Endothelial cell of umbilical vein (primary cell): Measurements from ENCODE around the gene CASD1. TPM values are rescaled to one million over a fixed set of nuclear protein-coding genes. Genes with fewer than 3 reads are reported as not detected.
A peak's percentile ranks its signal among the peaks of the same experiment; 100 is the strongest.

Source experiments
- BruUV-seq: library from RNA; stranded (reverse); fragments of 400-500 nt; replicated peaks from 2 replicates; lab custom pipeline; 2021; lab: Mats Ljungman, UMichigan
- CTCF ChIA-PET: fragments of 300-600, 350-600 bp; sonication (Branson Sonifier 250); formaldehyde crosslinking; loops from one replicate; lab custom pipeline; 2021; ENCODE audit warnings: antibody characterized with exemption, inconsistent platforms; lab: Charles Lee
- POLR2A ChIA-PET: fragments of 300-600, 350-600 bp; sonication (Branson Sonifier 250); formaldehyde crosslinking; loops from one replicate; lab custom pipeline; 2021; ENCODE audit warnings: antibody characterized with exemption, inconsistent platforms; lab: Charles Lee
- DNase-seq: peaks from one replicate; pipeline ENCODE4 v3.0.0-alpha.2; 2011; ENCODE audit warnings: low read depth, low spot score
- FAIRE-seq: peaks from 2 replicates; lab custom pipeline; 2011; peaks lifted over from hg19 to GRCh38; lab: Jason Lieb, UNC
- H2AFZ ChIP-seq: 2 replicates; pipeline ENCODE4 v1.6.0; 2012; ENCODE audit warnings: low read depth, low read length, control low read depth, inconsistent platforms
- H3K27ac ChIP-seq: 2 replicates; pipeline ENCODE4 v1.5.1; 2011; ENCODE audit warnings: low read depth, mild to moderate bottlenecking, control low read depth, low read length, moderate library complexity; ENCODE audit not compliant: insufficient read depth
- H3K27me3 ChIP-seq, 2 experiments: 2 replicates each; pipeline versions ENCODE4 v1.6.0 to v1.6.1; 2011; ENCODE audit warnings: low read length in 2 of 2, mixed read lengths in 1 of 2; ENCODE audit not compliant: control insufficient read depth in 2 of 2, insufficient read depth in 2 of 2
- H3K36me3 ChIP-seq, 2 experiments: 2 replicates in 1 of 2; 3 replicates in 1 of 2; pipeline ENCODE4 v1.5.1; 2011; ENCODE audit warnings: low read length in 2 of 2, mild to moderate bottlenecking in 1 of 2, moderate library complexity in 1 of 2; ENCODE audit not compliant: control insufficient read depth in 2 of 2, insufficient read depth in 2 of 2; ENCODE audit errors: extremely low read depth in 1 of 2
- H3K4me1 ChIP-seq: 3 replicates; pipeline ENCODE4 v1.5.1; 2011; ENCODE audit warnings: mild to moderate bottlenecking, low read length; ENCODE audit not compliant: control insufficient read depth, insufficient read depth; ENCODE audit errors: extremely low read depth
- H3K4me2 ChIP-seq: 2 replicates; pipeline ENCODE4 v1.6.1; 2011; ENCODE audit warnings: low read length, control low read depth, mixed read lengths; ENCODE audit not compliant: insufficient read depth
- H3K4me3 ChIP-seq, 3 experiments: fragments of 200-600 bp in 1 of 3; sonication (generic), shearing (Covaris generic) in 1 of 3; replicated peaks in 1 of 3; 2 replicates each; pipeline ENCODE4 v1.5.1; 2011 to 2016; ENCODE audit warnings: control low read depth in 3 of 3, low read length in 3 of 3, mild to moderate bottlenecking in 2 of 3, inconsistent platforms in 1 of 3, low read depth in 1 of 3, moderate library complexity in 1 of 3; ENCODE audit not compliant: insufficient read depth in 1 of 3
- H3K79me2 ChIP-seq: 2 replicates; pipeline ENCODE4 v1.6.0; 2012; ENCODE audit warnings: low read length, inconsistent platforms; ENCODE audit not compliant: control insufficient read depth, insufficient read depth
- H3K9ac ChIP-seq: replicated peaks from 2 replicates; pipeline ENCODE3; 2011; ENCODE audit warnings: low read length, control low read depth; ENCODE audit not compliant: insufficient read depth; ENCODE audit errors: extremely low read depth
- H3K9me1 ChIP-seq: replicated peaks from 3 replicates; pipeline ENCODE4 v1.6.0; 2011; ENCODE audit warnings: mild to moderate bottlenecking, low read length; ENCODE audit not compliant: control insufficient read depth, insufficient read depth; ENCODE audit errors: extremely low read depth
- H3K9me3 ChIP-seq: replicated peaks from 2 replicates; pipeline ENCODE4 v1.5.1; 2012; ENCODE audit warnings: low read length, inconsistent platforms; ENCODE audit not compliant: control insufficient read depth, insufficient read depth
- H4K20me1 ChIP-seq: replicated peaks from 2 replicates; pipeline ENCODE3; 2011; ENCODE audit warnings: mild to moderate bottlenecking, low read length; ENCODE audit not compliant: control insufficient read depth, insufficient read depth; ENCODE audit errors: extremely low read depth
- FOS ChIP-seq: IDR thresholded peaks from 2 replicates; pipeline ENCODE4 v1.6.1; 2011; ENCODE audit warnings: mild to moderate bottlenecking, low read length, moderate library complexity, borderline replicate concordance; ENCODE audit not compliant: insufficient read depth
- GATA2 ChIP-seq: IDR thresholded peaks from 2 replicates; pipeline ENCODE4 v1.7.0; 2011; ENCODE audit warnings: low read depth, mild to moderate bottlenecking, moderate library complexity, mixed read lengths, low read length; ENCODE audit not compliant: insufficient read length, insufficient read depth
- JUN ChIP-seq: IDR thresholded peaks from 2 replicates; pipeline ENCODE4 v1.6.1; 2011; ENCODE audit warnings: borderline replicate concordance, low read depth; ENCODE audit not compliant: insufficient read length, insufficient read depth
- POLR2A ChIP-seq: IDR thresholded peaks from 2 replicates; pipeline ENCODE4 v1.6.1; 2012; ENCODE audit warnings: low read depth, mild to moderate bottlenecking, control low read depth, low read length
- POLR2AphosphoS5 ChIP-seq: IDR thresholded peaks from 2 replicates; pipeline ENCODE4 v1.6.1; 2012; ENCODE audit warnings: low read depth, mild to moderate bottlenecking, control low read depth, low read length, moderate library complexity; ENCODE audit not compliant: insufficient read depth
- dilution Hi-C: fragments of 300-500 bp; cut with MboI; formaldehyde crosslinking; loops from one replicate; pipeline ENCODE4 v1.15.0; 2019; ENCODE audit warnings: low sequenced_read_pairs; ENCODE audit not compliant: extremely low pct_ligation_motif_present
- intact Hi-C: fragments of 100-400 bp; cut with micrococcal nuclease; formaldehyde crosslinking; loops from one replicate; pipeline ENCODE4 v1.10.0; 2022
- polyA plus RNA-seq, 4 experiments: library from polyadenylated mRNA; depleted of rRNA in 3 of 4; stranded (reverse) in 3 of 4; unstranded in 1 of 4; fragments of >200 nt; gene quantifications; 2 replicates each; pipeline versions ENCODE4 v1.2.1 to v1.2.3, GENCODE V29; 2011 to 2012; ENCODE audit warnings: missing spikeins in 1 of 4
- total RNA-seq: library from RNA; stranded (reverse); gene quantifications from 2 replicates; pipeline ENCODE4 v1.2.3, GENCODE V29; 2021
- TF ChIP-seq, protein P1 (sequence below), 2 donors: IDR thresholded peaks; 1 replicate in 1 of 2; 2 replicates in 1 of 2; pipeline ENCODE4 v1.5.1; 2011; ENCODE audit warnings: low read length in 2 of 2, mild to moderate bottlenecking in 2 of 2, moderate library complexity in 2 of 2, control low read depth in 1 of 2, inconsistent platforms in 1 of 2, low read depth in 1 of 2; ENCODE audit not compliant: insufficient read depth in 1 of 2; ENCODE audit errors: extremely low read depth in 1 of 2

CASD1 gene
- total and polyA plus RNA-seq, 2 donors (not counting 3 experiments of a cell fraction or from before 2014, with no cell fraction given) = 8.6 to 16.0 TPM

DNA sequence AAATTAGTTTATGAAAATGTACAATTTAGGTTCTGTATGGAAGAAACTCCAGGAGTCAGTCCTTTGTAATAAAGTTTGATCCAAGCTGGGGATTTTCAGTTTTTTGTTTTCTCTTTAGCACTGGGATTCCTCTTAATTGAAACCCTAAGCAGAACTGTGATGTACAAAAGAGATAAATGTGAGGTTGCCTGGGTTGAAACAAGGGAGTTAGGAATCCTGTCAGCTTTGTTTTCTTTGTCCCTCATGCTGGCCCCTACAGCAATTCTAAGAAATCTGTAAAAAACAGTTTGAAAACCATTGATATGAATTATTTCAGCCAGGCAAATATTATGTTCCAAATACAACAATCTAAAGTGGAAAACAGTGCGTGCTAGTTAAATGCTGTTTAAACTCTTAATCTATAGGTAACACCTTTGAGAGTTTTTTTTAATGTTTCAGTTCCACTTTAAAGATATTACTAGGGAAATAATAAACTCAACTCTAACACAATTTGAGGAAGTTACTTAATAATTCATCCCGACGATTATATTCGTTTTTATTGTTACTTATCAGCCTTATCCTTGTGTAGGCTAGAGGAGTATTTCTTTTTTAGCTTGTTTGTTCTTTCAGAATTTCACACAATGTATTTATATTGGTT lies 81.0 kb downstream of the CASD1 start:
- no peaks in the 10 kb centered on the region for H3K79me2 ChIP-seq
- no peaks in the 10 kb centered on the region for H3K27me3 ChIP-seq
- ChIA-PET CTCF (no interaction called here), POLR2A (no interaction called here)
- no TSS peak for BruUV-seq
- intact Hi-C loops = no loop called here
- no peaks in the 10 kb centered on the region for H3K9me1 ChIP-seq
- H2AFZ ChIP-seq = no peak overlapping the region
- no peaks in the 10 kb centered on the region for H3K9me3 ChIP-seq
- no peaks in the 10 kb centered on the region for H3K36me3 ChIP-seq
- DNase-seq (peak; percentile 22), FAIRE-seq (no peak)
- no peaks in the 10 kb centered on the region for H3K4me1 ChIP-seq
- H3K27ac ChIP-seq = no peak overlapping the region
- no peak overlapping the region for H3K9ac ChIP-seq
- no peak overlapping the region for H3K4me3 ChIP-seq
- H4K20me1 ChIP-seq = no peaks in the 10 kb centered on the region
- no peak overlapping the region for H3K4me2 ChIP-seq
- dilution Hi-C loops = no loop called here
- TF ChIP-seq POLR2AphosphoS5 = no peak
- TF ChIP-seq, protein P1, sequence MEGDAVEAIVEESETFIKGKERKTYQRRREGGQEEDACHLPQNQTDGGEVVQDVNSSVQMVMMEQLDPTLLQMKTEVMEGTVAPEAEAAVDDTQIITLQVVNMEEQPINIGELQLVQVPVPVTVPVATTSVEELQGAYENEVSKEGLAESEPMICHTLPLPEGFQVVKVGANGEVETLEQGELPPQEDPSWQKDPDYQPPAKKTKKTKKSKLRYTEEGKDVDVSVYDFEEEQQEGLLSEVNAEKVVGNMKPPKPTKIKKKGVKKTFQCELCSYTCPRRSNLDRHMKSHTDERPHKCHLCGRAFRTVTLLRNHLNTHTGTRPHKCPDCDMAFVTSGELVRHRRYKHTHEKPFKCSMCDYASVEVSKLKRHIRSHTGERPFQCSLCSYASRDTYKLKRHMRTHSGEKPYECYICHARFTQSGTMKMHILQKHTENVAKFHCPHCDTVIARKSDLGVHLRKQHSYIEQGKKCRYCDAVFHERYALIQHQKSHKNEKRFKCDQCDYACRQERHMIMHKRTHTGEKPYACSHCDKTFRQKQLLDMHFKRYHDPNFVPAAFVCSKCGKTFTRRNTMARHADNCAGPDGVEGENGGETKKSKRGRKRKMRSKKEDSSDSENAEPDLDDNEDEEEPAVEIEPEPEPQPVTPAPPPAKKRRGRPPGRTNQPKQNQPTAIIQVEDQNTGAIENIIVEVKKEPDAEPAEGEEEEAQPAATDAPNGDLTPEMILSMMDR (IDR thresholded peaks at IDR 0.05; ENCODE audit: extremely low read depth in 1 of 2, insufficient read depth in 1 of 2, low read depth in 1 of 2, low read length in 2 of 2) = no peak
- no peak for TF ChIP-seq JUN
- TF ChIP-seq FOS = no peak
- no peak for TF ChIP-seq POLR2A
- no peak for TF ChIP-seq GATA2
